ENCODE data around the gene ZDHHC21.
"Not testable (repeated sequence)": the region's sequence is repeated elsewhere in the genome, so short reads cannot be mapped to it uniquely, and the experiment has no call there.

The ZDHHC21 gene

GRCh38 chr9:14705079-14705478 lies 11.8 kb upstream of the ZDHHC21 start:
- H3K9me3 ChIP-seq (ENCODE audit: low read length), result peaks cover 4% of the 10 kb centered on the region
- no peaks in the 10 kb centered on the region for H3K27me3 ChIP-seq (ENCODE audit: insufficient read depth, low read length)
- no peaks in the 10 kb centered on the region for H3K4me1 ChIP-seq (ENCODE audit: insufficient read depth, low read length)
- H2AFZ ChIP-seq (ENCODE audit: low read depth, low read length), result no peak overlapping the region
- no peaks in the 10 kb centered on the region for H3K36me3 ChIP-seq (ENCODE audit: insufficient read depth, low read length)
- H3K4me3 ChIP-seq (ENCODE audit: low read length), result no peak overlapping the region

- H3K27me3 ChIP-seq (ENCODE audit: insufficient read depth, low read length), result no peaks in the 10 kb centered on the region
- peaks cover 4% of the 10 kb centered on the region for H3K9me3 ChIP-seq (ENCODE audit: low read length)
- no peak overlapping the region for H2AFZ ChIP-seq (ENCODE audit: low read depth, low read length)
- no peaks in the 10 kb centered on the region for H3K36me3 ChIP-seq (ENCODE audit: insufficient read depth, low read length)
- no peaks in the 10 kb centered on the region for H3K4me1 ChIP-seq (ENCODE audit: insufficient read depth, low read length)
- no peak overlapping the region for H3K4me3 ChIP-seq (ENCODE audit: low read length)
Measured at GRCh38 chr9:14704281-14704680, 11.0 kb upstream of the ZDHHC21 start.

GRCh38 chr9:14702200-14702720 lies 9.0 kb upstream of the ZDHHC21 start:
- H3K36me3 ChIP-seq (ENCODE audit: insufficient read depth, low read length), result no peaks in the 10 kb centered on the region
- H3K27me3 ChIP-seq (ENCODE audit: insufficient read depth, low read length), result no peaks in the 10 kb centered on the region
- H3K4me3 ChIP-seq (ENCODE audit: low read length), result no peak overlapping the region
- no peak overlapping the region for H2AFZ ChIP-seq (ENCODE audit: low read depth, low read length)
- H3K9me3 ChIP-seq (ENCODE audit: low read length), result peaks cover 4% of the 10 kb centered on the region
- no peaks in the 10 kb centered on the region for H3K4me1 ChIP-seq (ENCODE audit: insufficient read depth, low read length)

GRCh38 chr9:14692470-14693250 lies 572 bp downstream of the ZDHHC21 start:
- H2AFZ ChIP-seq (ENCODE audit: low read depth, low read length), result peak overlapping the region; percentile 57
- H3K4me1 ChIP-seq (ENCODE audit: insufficient read depth, low read length), result peaks cover 20% of the 10 kb centered on the region
- H3K9me3 ChIP-seq (ENCODE audit: low read length), result no peaks in the 10 kb centered on the region
- peak overlapping the region; percentile 72 for H3K4me3 ChIP-seq (ENCODE audit: low read length)
- H3K36me3 ChIP-seq (ENCODE audit: insufficient read depth, low read length), result peaks cover 18% of the 10 kb centered on the region
- H3K27me3 ChIP-seq (ENCODE audit: insufficient read depth, low read length), result no peaks in the 10 kb centered on the region

GRCh38 chr9:14690948-14691730 lies 2.1 kb downstream of the ZDHHC21 start:
- H3K4me3 ChIP-seq (ENCODE audit: low read length), result no peak overlapping the region
- H3K9me3 ChIP-seq (ENCODE audit: low read length), result no peaks in the 10 kb centered on the region
- no peaks in the 10 kb centered on the region for H3K27me3 ChIP-seq (ENCODE audit: insufficient read depth, low read length)
- no peak overlapping the region for H2AFZ ChIP-seq (ENCODE audit: low read depth, low read length)
- peaks cover 31% of the 10 kb centered on the region for H3K36me3 ChIP-seq (ENCODE audit: insufficient read depth, low read length)
- H3K4me1 ChIP-seq (ENCODE audit: insufficient read depth, low read length), result peaks cover 20% of the 10 kb centered on the region

- H3K9me3 ChIP-seq (ENCODE audit: low read length), result no peaks in the 10 kb centered on the region
- H3K4me3 ChIP-seq (ENCODE audit: low read length), result no peak overlapping the region
- H2AFZ ChIP-seq (ENCODE audit: low read depth, low read length), result no peak overlapping the region
- H3K36me3 ChIP-seq (ENCODE audit: insufficient read depth, low read length), result peaks cover 32% of the 10 kb centered on the region
- peaks cover 9% of the 10 kb centered on the region for H3K4me1 ChIP-seq (ENCODE audit: insufficient read depth, low read length)
- no peaks in the 10 kb centered on the region for H3K27me3 ChIP-seq (ENCODE audit: insufficient read depth, low read length)
Measured at GRCh38 chr9:14687042-14687719, 6.1 kb downstream of the ZDHHC21 start.

- Histone ChIP-seq H3K27me3 (ENCODE audit: insufficient read depth, low read length) (no peaks in the 10 kb centered on the region), H2AFZ (ENCODE audit: low read depth, low read length) (no peak overlapping the region), H3K4me3 (ENCODE audit: low read length) (no peak overlapping the region), H3K9me3 (ENCODE audit: low read length) (peaks cover 2% of the 10 kb centered on the region), H3K36me3 (ENCODE audit: insufficient read depth, low read length) (peaks cover 36% of the 10 kb centered on the region), H3K4me1 (ENCODE audit: insufficient read depth, low read length) (peaks cover 1% of the 10 kb centered on the region)
Measured at GRCh38 chr9:14686168-14686567, 7.1 kb downstream of the ZDHHC21 start.

GRCh38 chr9:14682616-14683015 lies 10.6 kb downstream of the ZDHHC21 start:
- peaks cover 24% of the 10 kb centered on the region for H3K36me3 ChIP-seq (ENCODE audit: insufficient read depth, low read length)
- not testable (repeated sequence) for H3K9me3 ChIP-seq (ENCODE audit: low read length); H3K4me1 ChIP-seq (ENCODE audit: insufficient read depth, low read length); H3K27me3 ChIP-seq (ENCODE audit: insufficient read depth, low read length); H2AFZ ChIP-seq (ENCODE audit: low read depth, low read length); H3K4me3 ChIP-seq (ENCODE audit: low read length)

- no peaks in the 10 kb centered on the region for H3K27me3 ChIP-seq (ENCODE audit: insufficient read depth, low read length)
- H3K4me3 ChIP-seq (ENCODE audit: low read length), result no peak overlapping the region
- peaks cover 10% of the 10 kb centered on the region for H3K36me3 ChIP-seq (ENCODE audit: insufficient read depth, low read length)
- no peak overlapping the region for H2AFZ ChIP-seq (ENCODE audit: low read depth, low read length)
- H3K4me1 ChIP-seq (ENCODE audit: insufficient read depth, low read length), result no peaks in the 10 kb centered on the region
- H3K9me3 ChIP-seq (ENCODE audit: low read length), result peaks cover 2% of the 10 kb centered on the region
Measured at GRCh38 chr9:14678776-14679175, 14.5 kb downstream of the ZDHHC21 start.

- Histone ChIP-seq H3K4me3 (ENCODE audit: low read length) (no peak overlapping the region), H3K4me1 (ENCODE audit: insufficient read depth, low read length) (no peaks in the 10 kb centered on the region), H2AFZ (ENCODE audit: low read depth, low read length) (no peak overlapping the region), H3K9me3 (ENCODE audit: low read length) (peaks cover 2% of the 10 kb centered on the region), H3K27me3 (ENCODE audit: insufficient read depth, low read length) (no peaks in the 10 kb centered on the region), H3K36me3 (ENCODE audit: insufficient read depth, low read length) (peaks cover 10% of the 10 kb centered on the region)
Measured at GRCh38 chr9:14677872-14678271, 15.4 kb downstream of the ZDHHC21 start.

GRCh38 chr9:14677396-14677795 lies 15.8 kb downstream of the ZDHHC21 start:
- no peaks in the 10 kb centered on the region for H3K4me1 ChIP-seq (ENCODE audit: insufficient read depth, low read length)
- no peaks in the 10 kb centered on the region for H3K27me3 ChIP-seq (ENCODE audit: insufficient read depth, low read length)
- H3K4me3 ChIP-seq (ENCODE audit: low read length), result no peak overlapping the region
- no peak overlapping the region for H2AFZ ChIP-seq (ENCODE audit: low read depth, low read length)
- H3K36me3 ChIP-seq (ENCODE audit: insufficient read depth, low read length), result peaks cover 13% of the 10 kb centered on the region
- peaks cover 2% of the 10 kb centered on the region for H3K9me3 ChIP-seq (ENCODE audit: low read length)

- no peak overlapping the region for H2AFZ ChIP-seq (ENCODE audit: low read depth, low read length)
- H3K36me3 ChIP-seq (ENCODE audit: insufficient read depth, low read length), result peaks cover 23% of the 10 kb centered on the region
- H3K4me1 ChIP-seq (ENCODE audit: insufficient read depth, low read length), result no peaks in the 10 kb centered on the region
- H3K27me3 ChIP-seq (ENCODE audit: insufficient read depth, low read length), result no peaks in the 10 kb centered on the region
- H3K9me3 ChIP-seq (ENCODE audit: low read length), result no peaks in the 10 kb centered on the region
- no peak overlapping the region for H3K4me3 ChIP-seq (ENCODE audit: low read length)
Measured at GRCh38 chr9:14674630-14675029, 18.6 kb downstream of the ZDHHC21 start.

GRCh38 chr9:14671377-14671776 lies 21.9 kb downstream of the ZDHHC21 start:
- Histone ChIP-seq H3K4me3 (ENCODE audit: low read length) (no peak overlapping the region), H3K4me1 (ENCODE audit: insufficient read depth, low read length) (no peaks in the 10 kb centered on the region), H3K36me3 (ENCODE audit: insufficient read depth, low read length) (peaks cover 17% of the 10 kb centered on the region), H3K9me3 (ENCODE audit: low read length) (no peaks in the 10 kb centered on the region), H2AFZ (ENCODE audit: low read depth, low read length) (no peak overlapping the region), H3K27me3 (ENCODE audit: insufficient read depth, low read length) (no peaks in the 10 kb centered on the region)
